DOHH2 (cell line): Measurements from ENCODE around the gene ANKRD23.
A peak's percentile ranks its signal among the peaks of the same experiment; 100 is the strongest.

Experiments used
- H3F3A ChIP-seq: fragments of 200-600 bp; sonication (generic), shearing (Covaris generic); 2 replicates; pipeline ENCODE4 v1.6.0; 2016; ENCODE audit warnings: antibody characterized with exemption, mild to moderate bottlenecking; ENCODE audit not compliant: control insufficient read depth, insufficient read depth
- H3K27ac ChIP-seq: fragments of 200-600 bp; sonication (generic); 2 replicates; pipeline ENCODE4 v1.5.1; 2014; ENCODE audit warnings: low read depth, mild to moderate bottlenecking, low read length, moderate library complexity
- H3K27me3 ChIP-seq: fragments of 200-600 bp; sonication (generic); 2 replicates; pipeline ENCODE4 v1.6.1; 2014; ENCODE audit warnings: mild to moderate bottlenecking, low read length, mixed read lengths; ENCODE audit not compliant: control insufficient read depth
- H3K36me3 ChIP-seq: fragments of 200-600 bp; sonication (generic); 2 replicates; pipeline ENCODE4 v1.6.1; 2014; ENCODE audit warnings: mild to moderate bottlenecking, low read length, moderate library complexity, mixed read lengths; ENCODE audit not compliant: control insufficient read depth
- H3K4me1 ChIP-seq: fragments of 200-600 bp; sonication (generic); 2 replicates; pipeline ENCODE4 v1.6.1; 2014; ENCODE audit warnings: mild to moderate bottlenecking, low read length, mixed read lengths; ENCODE audit not compliant: control insufficient read depth
- H3K4me2 ChIP-seq: fragments of 200-600 bp; sonication (generic); 2 replicates; pipeline ENCODE4 v1.6.0; 2014; ENCODE audit warnings: mild to moderate bottlenecking, low read length, moderate library complexity
- H3K4me3 ChIP-seq: fragments of 200-600 bp; sonication (generic); 2 replicates; pipeline ENCODE4 v1.5.1; 2014; ENCODE audit warnings: mild to moderate bottlenecking, low read length, mixed read lengths
- H3K79me2 ChIP-seq: fragments of 200-600 bp; sonication (generic); 2 replicates; pipeline ENCODE4 v1.6.1; 2014; ENCODE audit warnings: mild to moderate bottlenecking, low read length, mixed read lengths; ENCODE audit not compliant: control insufficient read depth
- H3K9me2 ChIP-seq: fragments of 200-600 bp; sonication (generic); replicated peaks from 2 replicates; pipeline ENCODE4 v1.6.1; 2014; ENCODE audit warnings: mild to moderate bottlenecking, low read length, mixed read lengths; ENCODE audit not compliant: control insufficient read depth
- H3K9me3 ChIP-seq: fragments of 200-600 bp; sonication (generic); 2 replicates; pipeline ENCODE4 v1.6.1; 2014; ENCODE audit warnings: antibody characterized with exemption, low read length, mixed read lengths; ENCODE audit not compliant: control insufficient read depth, insufficient read depth
- H4K20me1 ChIP-seq: fragments of 200-600 bp; sonication (generic); 2 replicates; pipeline ENCODE4 v1.6.0; 2014; ENCODE audit warnings: low read depth, mild to moderate bottlenecking, antibody characterized with exemption, low read length, moderate library complexity; ENCODE audit not compliant: control insufficient read depth, insufficient read depth
- CTCF ChIP-seq: fragments of 200-600 bp; sonication (generic); IDR thresholded peaks from one replicate; pipeline ENCODE4 v1.5.1; 2014; ENCODE audit warnings: antibody characterized with exemption, mild to moderate bottlenecking, low read depth, low read length; ENCODE audit not compliant: poor library complexity, severe bottlenecking
- EZH2phosphoT487 ChIP-seq: fragments of 200-600 bp; sonication (generic); IDR thresholded peaks from 2 replicates; pipeline ENCODE4 v1.6.1; 2017; ENCODE audit warnings: borderline replicate concordance, mild to moderate bottlenecking, antibody characterized with exemption, low read length, moderate library complexity, mixed read lengths

ANKRD23 gene

GRCh38 chr2:96869281-96869821 lies 25.5 kb upstream of the ANKRD23 start:
- Histone ChIP-seq H3K27me3 (peaks cover 76% of the 10 kb centered on the region), H3K79me2 (no peaks in the 10 kb centered on the region), H3K4me3 (peak overlapping the region; percentile 68), H3F3A (no peaks in the 10 kb centered on the region), H3K9me2 (no peaks in the 10 kb centered on the region), H3K4me2 (peak overlapping the region; percentile 84), H4K20me1 (no peaks in the 10 kb centered on the region), H3K9me3 (no peaks in the 10 kb centered on the region), H3K4me1 (peaks cover 17% of the 10 kb centered on the region), H3K27ac (no peak overlapping the region), H3K36me3 (no peaks in the 10 kb centered on the region)
- no peak for TF ChIP-seq CTCF

GRCh38 chr2:96868555-96869280 lies 24.9 kb upstream of the ANKRD23 start:
- Histone ChIP-seq H3K9me3 (no peaks in the 10 kb centered on the region), H3K27ac (no peak overlapping the region), H3K36me3 (no peaks in the 10 kb centered on the region), H3K9me2 (no peaks in the 10 kb centered on the region), H3K4me1 (peaks cover 14% of the 10 kb centered on the region), H4K20me1 (no peaks in the 10 kb centered on the region), H3F3A (no peaks in the 10 kb centered on the region), H3K4me2 (peak overlapping the region; percentile 84), H3K4me3 (peak overlapping the region; percentile 68), H3K27me3 (peaks cover 70% of the 10 kb centered on the region), H3K79me2 (no peaks in the 10 kb centered on the region)
- TF ChIP-seq EZH2phosphoT487 (no peak), CTCF (peak; percentile 68)

GRCh38 chr2:96867756-96868554 lies 24.1 kb upstream of the ANKRD23 start:
- no peaks in the 10 kb centered on the region for H3K9me2 ChIP-seq
- H3F3A ChIP-seq = no peaks in the 10 kb centered on the region
- TF ChIP-seq CTCF = no peak
- TF ChIP-seq EZH2phosphoT487 = no peak; the same call in 1 of the 2 replicates
- no peak overlapping the region for H3K27ac ChIP-seq
- no peaks in the 10 kb centered on the region for H3K9me3 ChIP-seq
- no peaks in the 10 kb centered on the region for H3K79me2 ChIP-seq
- H3K4me2 ChIP-seq = peak overlapping the region; percentile 84
- peak overlapping the region; percentile 68 for H3K4me3 ChIP-seq
- H3K36me3 ChIP-seq = no peaks in the 10 kb centered on the region
- peaks cover 14% of the 10 kb centered on the region for H3K4me1 ChIP-seq
- peaks cover 62% of the 10 kb centered on the region for H3K27me3 ChIP-seq
- no peaks in the 10 kb centered on the region for H4K20me1 ChIP-seq
